Measurements from ENCODE around the gene ANKMY1. TPM values are rescaled to one million over a fixed set of nuclear protein-coding genes. Genes with fewer than 3 reads are reported as not detected.

Gene ANKMY1
- polyA plus RNA-seq, 3 donors = 2.1 to 22.9 (median 2.9) TPM

GRCh38 chr2:240556553-240557100 is 1.2 kb downstream of the ANKMY1 start:
- DNase-seq = peak; percentile 46 to 62 (median 61)
- no peak overlapping the region for H2AFZ ChIP-seq (ENCODE audit: insufficient read depth, low read depth, low read length, poor library complexity, severe bottlenecking)
- Mint-ChIP-seq H3K4me1 (peaks cover 35% of the 10 kb centered on the region), H3K9me3 (peaks cover 0 to 4% (median 3%) of the 10 kb centered on the region in 7 donors), H3K36me3 (peaks cover 45 to 52% of the 10 kb centered on the region in 2 donors), H3K4me3 (peak overlapping the region in 1 of 2 donors; percentile 27), H3K27me3 (ENCODE audit: low read depth in 3 of 3) (peaks cover 0 to 7% (median 4%) of the 10 kb centered on the region in 3 donors), H3K27ac (peak overlapping the region in 1 of 7 donors; percentile 63)
- H3K9me3 ChIP-seq (replicated peaks in 1 of 2; ENCODE audit: control insufficient read depth in 1 of 2, insufficient read depth in 1 of 2, low read length in 2 of 2) = no peaks in the 10 kb centered on the region
- peak; percentile 60 for TF ChIP-seq CTCF (IDR thresholded peaks at IDR 0.05)
- peaks cover 65% of the 10 kb centered on the region for H3K79me2 ChIP-seq (ENCODE audit: insufficient read depth, low read length)
- H3K27me3 ChIP-seq (ENCODE audit: control insufficient read depth in 2 of 2, insufficient read depth in 2 of 2, low read length in 2 of 2) = no peaks in the 10 kb centered on the region
- no peak overlapping the region for H3K4me3 ChIP-seq (replicated peaks in 1 of 3; ENCODE audit: low read depth in 2 of 3, low read length in 3 of 3)
- intact Hi-C loops (cut with micrococcal nuclease) = loop anchor here in 1 of 2 donors (5.0 kb wide), 1 partner anchor 39 kb away; no protein-coding TSS in a partner anchor
- peaks cover 53% of the 10 kb centered on the region for H4K20me1 ChIP-seq (ENCODE audit: insufficient read depth, low read length)
- WGBS (ENCODE audit: insufficient coverage) = 68% methylated on average over 4 of the region's 9 CpGs
- peaks cover 36 to 50% of the 10 kb centered on the region in 2 donors for H3K4me1 ChIP-seq (ENCODE audit: control insufficient read depth in 1 of 2, insufficient read depth in 2 of 2, low read length in 2 of 2)
- H3K4me2 ChIP-seq (replicated peaks; ENCODE audit: extremely low read depth, low read length, poor library complexity, severe bottlenecking) = peak overlapping the region; percentile 66
- no peak overlapping the region for H3K9ac ChIP-seq (ENCODE audit: insufficient read depth, low read length, poor library complexity, severe bottlenecking)
- no peak overlapping the region for H3K27ac ChIP-seq (ENCODE audit: low read depth in 1 of 2, low read length in 2 of 2)
- peaks cover 12 to 44% of the 10 kb centered on the region in 2 donors for H3K36me3 ChIP-seq (replicated peaks in 1 of 2; ENCODE audit: control insufficient read depth in 1 of 2, insufficient read depth in 2 of 2, low read length in 2 of 2)

- Histone ChIP-seq H3K27ac (ENCODE audit: low read depth in 1 of 2, low read length in 2 of 2) (no peak overlapping the region), H2AFZ (ENCODE audit: insufficient read depth, low read depth, low read length, poor library complexity, severe bottlenecking) (no peak overlapping the region), H3K27me3 (ENCODE audit: control insufficient read depth in 2 of 2, insufficient read depth in 2 of 2, low read length in 2 of 2) (no peaks in the 10 kb centered on the region), H4K20me1 (ENCODE audit: insufficient read depth, low read length) (peaks cover 53% of the 10 kb centered on the region), H3K9me3 (replicated peaks in 1 of 2; ENCODE audit: control insufficient read depth in 1 of 2, insufficient read depth in 1 of 2, low read length in 2 of 2) (peaks cover 3 to 5% of the 10 kb centered on the region in 2 donors), H3K79me2 (ENCODE audit: insufficient read depth, low read length) (peaks cover 65% of the 10 kb centered on the region), H3K4me2 (replicated peaks; ENCODE audit: extremely low read depth, low read length, poor library complexity, severe bottlenecking) (no peak overlapping the region), H3K36me3 (replicated peaks in 1 of 2; ENCODE audit: control insufficient read depth in 1 of 2, insufficient read depth in 2 of 2, low read length in 2 of 2) (peaks cover 21 to 54% of the 10 kb centered on the region in 2 donors), H3K9ac (ENCODE audit: insufficient read depth, low read length, poor library complexity, severe bottlenecking) (no peak overlapping the region), H3K4me1 (ENCODE audit: control insufficient read depth in 1 of 2, insufficient read depth in 2 of 2, low read length in 2 of 2) (peaks cover 30 to 42% of the 10 kb centered on the region in 2 donors), H3K4me3 (replicated peaks in 1 of 3; ENCODE audit: low read depth in 2 of 3, low read length in 3 of 3) (no peak overlapping the region)
- H3K27me3 Mint-ChIP-seq (ENCODE audit: low read depth in 3 of 3) = peaks cover 0 to 7% (median 4%) of the 10 kb centered on the region in 3 donors
- H3K36me3 Mint-ChIP-seq = peaks cover 54 to 61% of the 10 kb centered on the region in 2 donors
- no peak for DNase-seq
- H3K27ac Mint-ChIP-seq = peak overlapping the region in 2 of 7 donors; percentile 22 to 76
- WGBS (ENCODE audit: insufficient coverage) = 96% methylated on average over 11 of the region's 16 CpGs
- no peak overlapping the region for H3K4me3 Mint-ChIP-seq
- peaks cover 30% of the 10 kb centered on the region for H3K4me1 Mint-ChIP-seq
- intact Hi-C loops (cut with micrococcal nuclease) = loop anchor here in 1 of 2 donors (5.0 kb wide), 1 partner anchor 38 kb away; no protein-coding TSS in a partner anchor
- no peak for TF ChIP-seq CTCF (IDR thresholded peaks at IDR 0.05)
- peaks cover 6 to 13% (median 8%) of the 10 kb centered on the region in 7 donors for H3K9me3 Mint-ChIP-seq
These were observed 2.1 kb downstream of the ANKMY1 start for GRCh38 chr2:240555541-240556250.

Measured in CD14-positive monocyte (primary cell).